ENCODE data around the gene METTL25. TPM values are rescaled to one million over a fixed set of nuclear protein-coding genes. Genes with fewer than 3 reads are reported as not detected.

The METTL25 gene
- total RNA-seq, 1 donor from 2014 or later, result 8.8 TPM

- DNase-seq (ENCODE audit: extremely low spot score, unreplicated experiment), result no peak
- Mint-ChIP-seq H3K36me3 (ENCODE audit: unreplicated experiment) (peaks cover 4% of the 10 kb centered on the region), H3K27me3 (ENCODE audit: unreplicated experiment) (no peaks in the 10 kb centered on the region), H3K4me1 (ENCODE audit: unreplicated experiment) (no peaks in the 10 kb centered on the region), H3K9me3 (ENCODE audit: unreplicated experiment) (no peaks in the 10 kb centered on the region), H3K27ac (ENCODE audit: unreplicated experiment) (no peak overlapping the region), H3K4me3 (ENCODE audit: unreplicated experiment) (no peak overlapping the region)
- TF ChIP-seq, protein P1, sequence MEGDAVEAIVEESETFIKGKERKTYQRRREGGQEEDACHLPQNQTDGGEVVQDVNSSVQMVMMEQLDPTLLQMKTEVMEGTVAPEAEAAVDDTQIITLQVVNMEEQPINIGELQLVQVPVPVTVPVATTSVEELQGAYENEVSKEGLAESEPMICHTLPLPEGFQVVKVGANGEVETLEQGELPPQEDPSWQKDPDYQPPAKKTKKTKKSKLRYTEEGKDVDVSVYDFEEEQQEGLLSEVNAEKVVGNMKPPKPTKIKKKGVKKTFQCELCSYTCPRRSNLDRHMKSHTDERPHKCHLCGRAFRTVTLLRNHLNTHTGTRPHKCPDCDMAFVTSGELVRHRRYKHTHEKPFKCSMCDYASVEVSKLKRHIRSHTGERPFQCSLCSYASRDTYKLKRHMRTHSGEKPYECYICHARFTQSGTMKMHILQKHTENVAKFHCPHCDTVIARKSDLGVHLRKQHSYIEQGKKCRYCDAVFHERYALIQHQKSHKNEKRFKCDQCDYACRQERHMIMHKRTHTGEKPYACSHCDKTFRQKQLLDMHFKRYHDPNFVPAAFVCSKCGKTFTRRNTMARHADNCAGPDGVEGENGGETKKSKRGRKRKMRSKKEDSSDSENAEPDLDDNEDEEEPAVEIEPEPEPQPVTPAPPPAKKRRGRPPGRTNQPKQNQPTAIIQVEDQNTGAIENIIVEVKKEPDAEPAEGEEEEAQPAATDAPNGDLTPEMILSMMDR (IDR thresholded peaks at IDR 0.05), result no peak
Measured at GRCh38 chr12:82412246-82412645, 53.9 kb downstream of the METTL25 start.

- no peaks in the 10 kb centered on the region for H3K27me3 Mint-ChIP-seq (ENCODE audit: unreplicated experiment)
- no peak for DNase-seq (ENCODE audit: extremely low spot score, unreplicated experiment)
- no peak overlapping the region for H3K4me3 Mint-ChIP-seq (ENCODE audit: unreplicated experiment)
- H3K4me1 Mint-ChIP-seq (ENCODE audit: unreplicated experiment), result no peaks in the 10 kb centered on the region
- H3K36me3 Mint-ChIP-seq (ENCODE audit: unreplicated experiment), result no peaks in the 10 kb centered on the region
- no peaks in the 10 kb centered on the region for H3K9me3 Mint-ChIP-seq (ENCODE audit: unreplicated experiment)
- TF ChIP-seq, protein P1 (IDR thresholded peaks at IDR 0.05), result no peak
- no peak overlapping the region for H3K27ac Mint-ChIP-seq (ENCODE audit: unreplicated experiment)
Measured at GRCh38 chr12:82414044-82414443, 55.7 kb downstream of the METTL25 start.

DNA sequence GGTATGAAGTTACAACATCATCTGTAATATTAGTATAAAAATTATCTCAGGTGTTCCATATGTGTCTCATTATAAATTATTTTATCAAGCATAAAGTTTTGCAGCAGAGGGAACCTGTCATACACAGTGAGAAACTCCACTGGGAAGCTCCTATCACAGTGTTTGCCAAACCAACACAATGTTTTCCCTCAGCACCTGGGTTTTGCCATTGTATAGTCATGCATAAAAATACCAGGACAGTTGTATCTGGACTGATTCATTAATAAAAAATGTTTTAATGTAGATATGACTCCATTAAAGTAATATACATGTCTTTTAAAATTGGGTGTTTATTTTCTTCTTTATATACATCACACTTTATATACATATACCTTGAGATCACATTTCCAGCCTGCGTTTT is 56.6 kb downstream of the METTL25 start:
- peaks cover 7% of the 10 kb centered on the region for H3K9me3 Mint-ChIP-seq (ENCODE audit: unreplicated experiment)
- DNase-seq (ENCODE audit: extremely low spot score, unreplicated experiment), result no peak
- H3K4me1 Mint-ChIP-seq (ENCODE audit: unreplicated experiment), result no peaks in the 10 kb centered on the region
- no peak overlapping the region for H3K27ac Mint-ChIP-seq (ENCODE audit: unreplicated experiment)
- TF ChIP-seq, protein P1 (IDR thresholded peaks at IDR 0.05), result no peak
- no peak overlapping the region for H3K4me3 Mint-ChIP-seq (ENCODE audit: unreplicated experiment)
- no peaks in the 10 kb centered on the region for H3K27me3 Mint-ChIP-seq (ENCODE audit: unreplicated experiment)
- peaks cover 6% of the 10 kb centered on the region for H3K36me3 Mint-ChIP-seq (ENCODE audit: unreplicated experiment)

- H3K27me3 Mint-ChIP-seq (ENCODE audit: unreplicated experiment), result no peaks in the 10 kb centered on the region
- no peak overlapping the region for H3K27ac Mint-ChIP-seq (ENCODE audit: unreplicated experiment)
- no peak overlapping the region for H3K4me3 Mint-ChIP-seq (ENCODE audit: unreplicated experiment)
- TF ChIP-seq, protein P1 (IDR thresholded peaks at IDR 0.05), result no peak
- no peak for DNase-seq (ENCODE audit: extremely low spot score, unreplicated experiment)
- no peaks in the 10 kb centered on the region for H3K4me1 Mint-ChIP-seq (ENCODE audit: unreplicated experiment)
- H3K9me3 Mint-ChIP-seq (ENCODE audit: unreplicated experiment), result peaks cover 11% of the 10 kb centered on the region
- peaks cover 6% of the 10 kb centered on the region for H3K36me3 Mint-ChIP-seq (ENCODE audit: unreplicated experiment)
Measured at GRCh38 chr12:82415402-82415801, 57.1 kb downstream of the METTL25 start.

DNA sequence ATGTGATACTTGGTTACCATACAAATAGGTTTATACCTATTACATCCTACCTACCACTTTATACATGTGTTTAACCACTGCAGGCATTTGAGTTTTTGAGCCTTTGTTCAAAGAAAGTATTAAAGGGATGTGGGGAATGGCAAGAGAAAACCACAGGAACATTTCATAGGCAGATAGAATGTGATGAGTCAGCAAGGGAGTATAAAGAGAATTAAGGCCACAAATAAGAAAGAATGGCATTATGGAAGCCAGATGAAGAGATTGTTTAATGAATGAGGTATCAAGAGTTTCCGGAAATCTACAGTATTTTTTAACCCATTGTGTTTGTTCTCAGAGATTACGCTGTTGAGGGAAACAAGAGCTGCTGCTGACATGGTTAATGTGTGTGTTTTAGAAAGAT is 66.9 kb downstream of the METTL25 start:
- no peak overlapping the region for H3K27ac Mint-ChIP-seq (ENCODE audit: unreplicated experiment)
- peaks cover 14% of the 10 kb centered on the region for H3K9me3 Mint-ChIP-seq (ENCODE audit: unreplicated experiment)
- no peaks in the 10 kb centered on the region for H3K27me3 Mint-ChIP-seq (ENCODE audit: unreplicated experiment)
- TF ChIP-seq, protein P1 (IDR thresholded peaks at IDR 0.05), result no peak
- no peaks in the 10 kb centered on the region for H3K4me1 Mint-ChIP-seq (ENCODE audit: unreplicated experiment)
- DNase-seq (ENCODE audit: extremely low spot score, unreplicated experiment), result no peak
- peaks cover 7% of the 10 kb centered on the region for H3K36me3 Mint-ChIP-seq (ENCODE audit: unreplicated experiment)
- no peak overlapping the region for H3K4me3 Mint-ChIP-seq (ENCODE audit: unreplicated experiment)

Measured in osteocyte (in vitro differentiated cells).